GM12873 (cell line): Measurements from ENCODE around the gene FARS2.

Experiments used
- TF ChIP-seq, protein P1 (sequence below): IDR thresholded peaks from 2 replicates; pipeline ENCODE4 v1.5.1; 2012; ENCODE audit warnings: low read depth, mild to moderate bottlenecking, moderate library complexity, low read length, control low read depth; ENCODE audit not compliant: insufficient read depth; ENCODE audit errors: missing control alignments

The FARS2 gene

GRCh38 chr6:5747379-5747778, 486.1 kb downstream of the FARS2 start:
- TF ChIP-seq, protein P1, sequence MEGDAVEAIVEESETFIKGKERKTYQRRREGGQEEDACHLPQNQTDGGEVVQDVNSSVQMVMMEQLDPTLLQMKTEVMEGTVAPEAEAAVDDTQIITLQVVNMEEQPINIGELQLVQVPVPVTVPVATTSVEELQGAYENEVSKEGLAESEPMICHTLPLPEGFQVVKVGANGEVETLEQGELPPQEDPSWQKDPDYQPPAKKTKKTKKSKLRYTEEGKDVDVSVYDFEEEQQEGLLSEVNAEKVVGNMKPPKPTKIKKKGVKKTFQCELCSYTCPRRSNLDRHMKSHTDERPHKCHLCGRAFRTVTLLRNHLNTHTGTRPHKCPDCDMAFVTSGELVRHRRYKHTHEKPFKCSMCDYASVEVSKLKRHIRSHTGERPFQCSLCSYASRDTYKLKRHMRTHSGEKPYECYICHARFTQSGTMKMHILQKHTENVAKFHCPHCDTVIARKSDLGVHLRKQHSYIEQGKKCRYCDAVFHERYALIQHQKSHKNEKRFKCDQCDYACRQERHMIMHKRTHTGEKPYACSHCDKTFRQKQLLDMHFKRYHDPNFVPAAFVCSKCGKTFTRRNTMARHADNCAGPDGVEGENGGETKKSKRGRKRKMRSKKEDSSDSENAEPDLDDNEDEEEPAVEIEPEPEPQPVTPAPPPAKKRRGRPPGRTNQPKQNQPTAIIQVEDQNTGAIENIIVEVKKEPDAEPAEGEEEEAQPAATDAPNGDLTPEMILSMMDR = no peak

GRCh38 chr6:5749016-5749650, 487.8 kb downstream of the FARS2 start:
- TF ChIP-seq, protein P1 = no peak

DNA sequence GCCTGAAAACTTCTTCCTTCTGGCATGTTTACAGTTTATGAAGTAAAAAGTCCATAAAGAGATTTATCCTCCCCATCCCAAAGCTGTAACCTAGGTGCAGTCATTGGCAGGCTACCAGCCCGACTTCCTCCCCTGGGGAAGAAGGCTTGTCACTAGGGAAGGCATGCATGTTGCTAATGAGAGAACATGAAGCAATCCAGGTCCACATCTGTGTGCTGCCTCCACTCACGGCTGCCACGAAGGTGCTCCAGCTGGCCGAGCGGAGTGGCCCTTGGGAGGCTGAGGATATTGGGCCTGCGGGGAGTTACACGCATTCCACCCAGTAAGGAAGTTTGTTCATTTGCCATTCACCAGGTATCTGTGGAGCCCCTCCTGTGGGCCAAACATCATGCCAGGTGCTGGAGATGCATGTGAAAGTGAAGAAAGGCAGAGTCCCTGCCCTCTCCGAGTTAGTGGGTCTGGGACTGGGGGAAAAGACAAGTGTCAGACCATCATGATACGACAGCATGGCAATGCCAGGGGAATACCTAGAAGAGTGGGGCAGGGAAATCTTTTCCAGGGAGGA, 488.4 kb downstream of the FARS2 start:
- TF ChIP-seq, protein P1 = no peak

- TF ChIP-seq, protein P1 = no peak
Observed at GRCh38 chr6:5751525-5752390, 490.4 kb downstream of the FARS2 start.

GRCh38 chr6:5752391-5752680, 491.0 kb downstream of the FARS2 start:
- TF ChIP-seq, protein P1 = no peak

- TF ChIP-seq, protein P1 = no peak
Observed at GRCh38 chr6:5753209-5753608, 491.9 kb downstream of the FARS2 start.

DNA sequence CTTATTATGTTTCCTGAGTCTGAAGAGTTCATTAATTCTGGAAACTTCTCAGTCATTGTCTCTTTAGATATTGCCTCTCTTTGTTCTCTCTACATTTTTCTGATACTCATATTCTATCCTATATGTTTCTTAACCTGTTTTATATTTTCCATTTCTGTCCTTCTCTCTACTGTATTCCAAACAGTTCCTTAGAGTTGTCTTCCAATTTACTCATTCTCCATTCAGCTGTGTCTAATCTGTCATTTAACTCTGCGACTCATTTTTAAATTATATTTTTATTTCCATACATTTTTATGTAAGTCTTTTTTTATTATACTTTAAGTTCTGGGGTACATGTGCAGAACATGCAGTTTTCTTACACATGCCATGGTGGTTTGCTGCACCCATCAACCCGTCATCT, 493.6 kb downstream of the FARS2 start:
- TF ChIP-seq, protein P1 = no peak
